ENCODE data around the gene INVS.
"Not testable (repeated sequence)": the region's sequence is repeated elsewhere in the genome, so short reads cannot be mapped to it uniquely, and the experiment has no call there.

Gene INVS

GRCh38 chr9:100134731-100135130 lies 35.7 kb downstream of the INVS start:
- no peak for DNase-seq (ENCODE audit: insufficient read length, low spot score)
- FAIRE-seq, result no peak
- TF ChIP-seq TAF1 (IDR thresholded peaks at IDR 0.05; ENCODE audit: low read depth, low read length), result no peak
- TF ChIP-seq PAX5 (IDR thresholded peaks at IDR 0.05; ENCODE audit: insufficient read depth, low read length, severe bottlenecking), result no peak
- no peak for TF ChIP-seq POU2F2 (IDR thresholded peaks at IDR 0.05; ENCODE audit: low read depth, low read length)

GRCh38 chr9:100136799-100137198 lies 37.8 kb downstream of the INVS start:
- not testable (repeated sequence) for DNase-seq (ENCODE audit: insufficient read length, low spot score); FAIRE-seq

GRCh38 chr9:100140303-100140702 lies 41.3 kb downstream of the INVS start:
- FAIRE-seq; DNase-seq (ENCODE audit: insufficient read length, low spot score): not testable (repeated sequence)

GRCh38 chr9:100141862-100142261 lies 42.8 kb downstream of the INVS start:
- FAIRE-seq; DNase-seq (ENCODE audit: insufficient read length, low spot score): not testable (repeated sequence)

GRCh38 chr9:100145167-100145934 lies 46.3 kb downstream of the INVS start:
- not testable (repeated sequence) for FAIRE-seq; DNase-seq (ENCODE audit: insufficient read length, low spot score)

GRCh38 chr9:100145976-100146375 lies 46.9 kb downstream of the INVS start:
- FAIRE-seq; DNase-seq (ENCODE audit: insufficient read length, low spot score): not testable (repeated sequence)

GRCh38 chr9:100150214-100150613 lies 51.2 kb downstream of the INVS start:
- DNase-seq (ENCODE audit: insufficient read length, low spot score) (no peak), FAIRE-seq (no peak)
- TF ChIP-seq POLR2A (IDR thresholded peaks at IDR 0.05; ENCODE audit: low read depth, low read length), result no peak
- no peak for TF ChIP-seq POU2F2 (IDR thresholded peaks at IDR 0.05; ENCODE audit: low read depth, low read length)
- no peak for TF ChIP-seq POLR2AphosphoS5 (IDR thresholded peaks at IDR 0.05; ENCODE audit: low read depth, low read length)
- TF ChIP-seq SPI1 (IDR thresholded peaks at IDR 0.05; ENCODE audit: low read depth, low read length), result no peak
- no peak for TF ChIP-seq PAX5 (IDR thresholded peaks at IDR 0.05; ENCODE audit: insufficient read depth, low read length, severe bottlenecking)
- TF ChIP-seq TAF1 (IDR thresholded peaks at IDR 0.05; ENCODE audit: low read depth, low read length), result no peak

GRCh38 chr9:100160021-100160420 lies 61.0 kb downstream of the INVS start:
- DNase-seq (ENCODE audit: insufficient read length, low spot score), result peak; percentile 1
- no peak for TF ChIP-seq POLR2AphosphoS5 (IDR thresholded peaks at IDR 0.05; ENCODE audit: low read depth, low read length)
- no peak for TF ChIP-seq SPI1 (IDR thresholded peaks at IDR 0.05; ENCODE audit: low read depth, low read length)
- no peak for TF ChIP-seq POU2F2 (IDR thresholded peaks at IDR 0.05; ENCODE audit: low read depth, low read length)
- no peak for TF ChIP-seq TAF1 (IDR thresholded peaks at IDR 0.05; ENCODE audit: low read depth, low read length)
- TF ChIP-seq POLR2A (IDR thresholded peaks at IDR 0.05; ENCODE audit: low read depth, low read length), result no peak
- TF ChIP-seq PAX5 (IDR thresholded peaks at IDR 0.05; ENCODE audit: insufficient read depth, low read length, severe bottlenecking), result no peak
- FAIRE-seq, result peak; percentile 70

- TF ChIP-seq POLR2A (IDR thresholded peaks at IDR 0.05; ENCODE audit: low read depth, low read length) (no peak), SPI1 (IDR thresholded peaks at IDR 0.05; ENCODE audit: low read depth, low read length) (no peak), POLR2AphosphoS5 (IDR thresholded peaks at IDR 0.05; ENCODE audit: low read depth, low read length) (no peak), PAX5 (IDR thresholded peaks at IDR 0.05; ENCODE audit: insufficient read depth, low read length, severe bottlenecking) (no peak), POU2F2 (IDR thresholded peaks at IDR 0.05; ENCODE audit: low read depth, low read length) (no peak), TAF1 (IDR thresholded peaks at IDR 0.05; ENCODE audit: low read depth, low read length) (no peak)
- no peak for DNase-seq (ENCODE audit: insufficient read length, low spot score)
- no peak for FAIRE-seq
Measured at GRCh38 chr9:100167176-100167575, 68.1 kb downstream of the INVS start.

- no peak for FAIRE-seq
- TF ChIP-seq POLR2AphosphoS5 (IDR thresholded peaks at IDR 0.05; ENCODE audit: low read depth, low read length), result no peak
- no peak for TF ChIP-seq POLR2A (IDR thresholded peaks at IDR 0.05; ENCODE audit: low read depth, low read length)
- no peak for TF ChIP-seq SPI1 (IDR thresholded peaks at IDR 0.05; ENCODE audit: low read depth, low read length)
- TF ChIP-seq PAX5 (IDR thresholded peaks at IDR 0.05; ENCODE audit: insufficient read depth, low read length, severe bottlenecking), result no peak
- no peak for TF ChIP-seq POU2F2 (IDR thresholded peaks at IDR 0.05; ENCODE audit: low read depth, low read length)
- no peak for TF ChIP-seq TAF1 (IDR thresholded peaks at IDR 0.05; ENCODE audit: low read depth, low read length)
- DNase-seq (ENCODE audit: insufficient read length, low spot score), result no peak
Measured at GRCh38 chr9:100167915-100168654, 69.0 kb downstream of the INVS start.

GRCh38 chr9:100170085-100170484 lies 71.0 kb downstream of the INVS start:
- no peak for DNase-seq (ENCODE audit: insufficient read length, low spot score)
- FAIRE-seq, result no peak
- TF ChIP-seq POU2F2 (IDR thresholded peaks at IDR 0.05; ENCODE audit: low read depth, low read length) (no peak), POLR2AphosphoS5 (IDR thresholded peaks at IDR 0.05; ENCODE audit: low read depth, low read length) (no peak)

All from GM12891 (cell line).